ENCODE data around the gene IGFBPL1.
"Not testable (repeated sequence)": the region's sequence is repeated elsewhere in the genome, so short reads cannot be mapped to it uniquely, and the experiment has no call there.

IGFBPL1 gene

GRCh38 chr9:38406476-38407186, 17.6 kb downstream of the IGFBPL1 start:
- DNase-seq (ENCODE audit: extremely low read depth, low read depth): no peak
- TF ChIP-seq CTCF (IDR thresholded peaks at IDR 0.05; ENCODE audit: low read depth, low read length): no peak

GRCh38 chr9:38405785-38406184, 18.5 kb downstream of the IGFBPL1 start:
- DNase-seq (ENCODE audit: extremely low read depth, low read depth): no peak
- no peak for TF ChIP-seq CTCF (IDR thresholded peaks at IDR 0.05; ENCODE audit: low read depth, low read length)

- DNase-seq (ENCODE audit: extremely low read depth, low read depth): no peak
- no peak for TF ChIP-seq CTCF (IDR thresholded peaks at IDR 0.05; ENCODE audit: low read depth, low read length)
These were observed 19.9 kb downstream of the IGFBPL1 start for GRCh38 chr9:38404314-38404713.

- no peak for TF ChIP-seq CTCF (IDR thresholded peaks at IDR 0.05; ENCODE audit: low read depth, low read length)
- no peak for DNase-seq (ENCODE audit: extremely low read depth, low read depth)
These were observed 22.3 kb downstream of the IGFBPL1 start for GRCh38 chr9:38401994-38402393.

- DNase-seq (ENCODE audit: extremely low read depth, low read depth): not testable (repeated sequence)
These were observed 25.1 kb downstream of the IGFBPL1 start for GRCh38 chr9:38399191-38399590.

- DNase-seq (ENCODE audit: extremely low read depth, low read depth): no peak
- TF ChIP-seq CTCF (IDR thresholded peaks at IDR 0.05; ENCODE audit: low read depth, low read length): no peak
These were observed 27.9 kb downstream of the IGFBPL1 start for GRCh38 chr9:38396371-38396671.

GRCh38 chr9:38395653-38396370, 28.4 kb downstream of the IGFBPL1 start:
- no peak for DNase-seq (ENCODE audit: extremely low read depth, low read depth)
- no peak for TF ChIP-seq CTCF (IDR thresholded peaks at IDR 0.05; ENCODE audit: low read depth, low read length)

- DNase-seq (ENCODE audit: extremely low read depth, low read depth): no peak
These were observed 29.8 kb downstream of the IGFBPL1 start for GRCh38 chr9:38394416-38394815.

More at GRCh38 chr9:38394416-38394815, 29.8 kb downstream of the IGFBPL1 start:
- no peak for TF ChIP-seq CTCF (IDR thresholded peaks at IDR 0.05; ENCODE audit: low read depth, low read length)

Measured in AG09319 (cell line).